Breast epithelium (tissue), 4 donors: ENCODE results near the gene DDX47. TPM values are rescaled to one million over a fixed set of nuclear protein-coding genes. Genes with fewer than 3 reads are reported as not detected.
"Not testable (repeated sequence)": the region's sequence is repeated elsewhere in the genome, so short reads cannot be mapped to it uniquely, and the experiment has no call there.

ENCODE experiments used
- DNase-seq, 2 donors: peaks; one replicate each; pipeline ENCODE4 v3.0.0-alpha.2; 2019; ENCODE audit warnings: low spot score in 2 of 2
- H3K27ac ChIP-seq, 2 donors: fragments of 200-600 bp; sonication (generic) in 1 of 2; one replicate each; pipeline ENCODE4 v1.5.1; 2016 to 2019; ENCODE audit warnings: mild to moderate bottlenecking in 1 of 2
- H3K27me3 ChIP-seq, 2 donors: fragments of 200-600 bp; sonication (generic) in 1 of 2; one replicate each; pipeline versions ENCODE4 v1.5.1 to v1.6.0; 2017 to 2019; ENCODE audit warnings: control low read depth in 1 of 2, mild to moderate bottlenecking in 1 of 2
- H3K36me3 ChIP-seq: fragments of 200-600 bp; one replicate; pipeline ENCODE4 v1.5.1; 2019
- H3K4me1 ChIP-seq, 2 donors: fragments of 200-600 bp; sonication (generic); one replicate each; pipeline ENCODE4 v1.5.1; 2016 to 2019; ENCODE audit warnings: control low read depth in 1 of 2
- H3K4me3 ChIP-seq, 3 donors: fragments of 200-600 bp; sonication (generic); 1 replicate in 2 of 3; 2 replicates in 1 of 3; pipeline ENCODE4 v1.5.1; 2016 to 2019; ENCODE audit warnings: mild to moderate bottlenecking in 3 of 3, moderate library complexity in 2 of 3
- H3K9me3 ChIP-seq, 2 donors: fragments of 200-600 bp; sonication (generic) in 1 of 2; one replicate each; pipeline ENCODE4 v1.5.1; 2016 to 2019; ENCODE audit warnings: control low read depth in 1 of 2
- CTCF ChIP-seq, 3 donors: fragments of 450-650 bp; IDR thresholded peaks; one replicate each; pipeline ENCODE4 v1.5.1; 2016 to 2017; ENCODE audit warnings: antibody characterized with exemption in 3 of 3, mild to moderate bottlenecking in 3 of 3, moderate library complexity in 3 of 3
- POLR2A ChIP-seq: fragments of 450-650 bp; IDR thresholded peaks from one replicate; pipeline ENCODE4 v1.6.1; 2016; ENCODE audit warnings: antibody characterized with exemption, mild to moderate bottlenecking, moderate library complexity
- POLR2AphosphoS5 ChIP-seq, 3 donors: sonication (generic); formaldehyde crosslinking; IDR thresholded peaks; one replicate each; pipeline ENCODE4 v1.6.1; 2017; ENCODE audit warnings: antibody characterized with exemption in 3 of 3
- intact Hi-C: fragments of 100-400 bp; cut with DNase I; formaldehyde crosslinking; loops from one replicate; pipeline ENCODE4 v1.15.1; 2023; ENCODE audit warnings: low total_unique reads
- total RNA-seq, 3 donors: library from RNA; depleted of rRNA; stranded (reverse); fragments of >200 nt; gene quantifications; one replicate each; pipeline ENCODE4 v1.1.0, GENCODE V29; 2016

DDX47 gene
- total RNA-seq, 3 donors from 2014 or later, result 44.8 to 81.1 (median 60.0) TPM

DNA sequence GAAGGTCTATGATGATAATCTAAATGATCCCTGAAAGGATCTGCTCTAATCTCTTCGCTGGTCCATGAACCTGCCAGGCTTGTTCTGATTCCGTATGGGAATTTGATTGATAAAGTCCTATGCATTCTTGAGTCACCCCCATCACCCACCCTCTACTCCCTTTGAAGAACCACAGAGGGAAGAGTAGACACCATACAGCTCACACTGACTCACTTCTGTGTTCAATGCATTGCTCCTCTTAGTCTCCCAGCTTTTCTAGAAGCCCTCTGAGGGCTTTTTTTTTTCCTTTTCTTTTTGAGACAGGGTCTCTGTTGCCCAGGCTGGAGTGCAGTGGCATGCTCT, 59.8 kb downstream of the DDX47 start:
- TF ChIP-seq CTCF (IDR thresholded peaks at IDR 0.05) (no peak), POLR2AphosphoS5 (IDR thresholded peaks at IDR 0.05) (no peak), POLR2A (no peak)
- Histone ChIP-seq H3K36me3 (no peaks in the 10 kb centered on the region), H3K9me3 (no peaks in the 10 kb centered on the region), H3K27me3 (no peaks in the 10 kb centered on the region), H3K4me3 (no peak overlapping the region), H3K4me1 (no peaks in the 10 kb centered on the region), H3K27ac (peak overlapping the region; percentile 65 to 81)
- intact Hi-C loops, result no loop called here
- no peak for DNase-seq

- Histone ChIP-seq H3K9me3 (no peaks in the 10 kb centered on the region), H3K36me3 (no peaks in the 10 kb centered on the region), H3K4me3 (no peak overlapping the region), H3K4me1 (no peaks in the 10 kb centered on the region), H3K27me3 (no peaks in the 10 kb centered on the region), H3K27ac (no peak overlapping the region)
- TF ChIP-seq POLR2AphosphoS5 (IDR thresholded peaks at IDR 0.05) (no peak), CTCF (IDR thresholded peaks at IDR 0.05) (no peak), POLR2A (no peak)
- intact Hi-C loops, result no loop called here
- DNase-seq, result no peak
Measured at GRCh38 chr12:12874029-12874428, 60.9 kb downstream of the DDX47 start.

- intact Hi-C loops, H3K36me3 ChIP-seq, H3K4me1 ChIP-seq, H3K27me3 ChIP-seq, H3K9me3 ChIP-seq, DNase-seq, H3K4me3 ChIP-seq, H3K27ac ChIP-seq: not testable (repeated sequence)
Measured at GRCh38 chr12:12875301-12875700, 62.2 kb downstream of the DDX47 start.

DNA sequence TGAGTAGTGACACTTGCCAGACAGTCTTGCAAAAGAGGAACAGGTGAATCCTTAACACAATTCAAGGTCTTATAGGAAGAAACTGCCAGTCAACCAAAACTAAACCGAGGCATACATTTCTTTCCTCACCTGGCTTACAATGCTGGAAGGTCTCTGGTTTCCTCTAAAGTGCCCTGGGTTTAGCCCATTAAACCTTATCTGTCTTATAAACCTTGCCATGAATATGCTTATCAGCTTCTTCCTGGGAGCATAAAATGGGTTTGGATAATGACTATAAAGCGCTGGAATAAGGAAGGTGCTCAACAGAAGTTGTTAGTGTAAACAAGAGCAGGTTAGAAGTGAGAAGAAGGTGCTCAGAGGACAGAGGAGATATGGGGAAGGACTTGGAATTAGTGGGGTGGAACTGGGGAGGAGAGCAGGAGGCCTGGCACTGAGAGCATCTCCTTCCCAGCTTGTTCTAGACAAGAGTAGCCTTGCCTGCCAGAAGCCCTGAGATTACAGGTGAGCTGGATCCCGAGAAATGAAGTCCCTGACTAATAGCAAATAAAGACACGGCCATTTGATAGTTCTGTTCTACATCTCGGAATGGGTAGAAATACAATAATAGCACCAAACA, 64.1 kb downstream of the DDX47 start:
- Histone ChIP-seq H3K27me3 (no peaks in the 10 kb centered on the region), H3K9me3 (no peaks in the 10 kb centered on the region), H3K27ac (peak overlapping the region; percentile 16 to 38), H3K36me3 (no peaks in the 10 kb centered on the region), H3K4me1 (no peaks in the 10 kb centered on the region), H3K4me3 (no peak overlapping the region)
- intact Hi-C loops, result no loop called here
- TF ChIP-seq POLR2A (no peak), CTCF (IDR thresholded peaks at IDR 0.05) (no peak), POLR2AphosphoS5 (IDR thresholded peaks at IDR 0.05) (no peak)
- no peak for DNase-seq

DNA sequence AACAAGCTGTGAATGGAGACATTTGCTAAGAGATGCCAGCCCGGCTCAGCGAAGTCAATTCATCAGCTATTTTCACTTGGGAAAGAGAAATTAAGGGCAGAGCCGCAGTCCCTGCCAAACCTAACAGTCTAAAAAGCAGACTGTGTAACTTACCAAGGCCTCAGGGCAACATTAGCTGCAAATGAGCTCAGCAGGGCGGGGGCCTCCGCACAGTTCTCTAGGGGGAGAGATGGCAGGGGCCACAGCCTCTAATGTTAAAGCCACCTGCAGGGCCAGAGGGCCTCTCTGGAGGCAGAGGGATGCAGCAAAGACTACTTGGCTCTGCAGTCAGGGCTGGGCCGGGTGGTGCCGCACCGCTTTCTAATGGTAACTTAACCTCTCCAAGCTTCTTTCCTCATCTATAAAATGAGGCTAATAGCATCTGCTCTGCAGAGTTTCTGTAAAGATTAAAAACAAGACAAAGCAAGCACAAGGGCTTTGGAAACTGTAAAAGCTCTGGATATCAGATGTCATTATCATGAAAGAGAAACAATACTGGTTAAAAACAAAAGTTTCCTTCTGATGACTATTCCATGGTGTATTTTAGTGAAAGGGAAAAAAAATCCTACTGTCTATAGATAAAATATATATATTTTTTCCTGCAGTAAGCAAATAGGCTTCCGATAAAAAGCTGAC, 64.8 kb downstream of the DDX47 start:
- H3K9me3 ChIP-seq, result no peaks in the 10 kb centered on the region
- no peaks in the 10 kb centered on the region for H3K4me1 ChIP-seq
- no peaks in the 10 kb centered on the region for H3K27me3 ChIP-seq
- DNase-seq, result no peak
- peak overlapping the region; percentile 16 to 38 for H3K27ac ChIP-seq
- intact Hi-C loops, result no loop called here
- H3K4me3 ChIP-seq, result no peak overlapping the region
- no peaks in the 10 kb centered on the region for H3K36me3 ChIP-seq
- TF ChIP-seq CTCF (IDR thresholded peaks at IDR 0.05), result no peak
- TF ChIP-seq POLR2A, result no peak
- no peak for TF ChIP-seq POLR2AphosphoS5 (IDR thresholded peaks at IDR 0.05)

Other genes with a start within 250 kb of the DDX47 start
- gene CREBL2, start 201.5 kb upstream of the DDX47 start, total RNA-seq, result 10 to 100 TPM; 55.7 to 87.4 (median 84.2) TPM
- gene GPR19, start 117.2 kb upstream of the DDX47 start, total RNA-seq, result under 1 TPM in 2 of 3 donors, not detected in 1; 0.33 to 0.59 TPM
- gene CDKN1B, start 96.0 kb upstream of the DDX47 start, total RNA-seq, result 100 to 1,000 TPM in 1 of 3 donors, 10 to 100 TPM in 2; 45.0 to 113 (median 100.0) TPM
- 100 to 1,000 TPM in 1 of 3 donors, 10 to 100 TPM in 2; 26.7 to 236 (median 41.4) TPM for gene APOLD1, start 27.7 kb upstream of the DDX47 start, total RNA-seq
- 10 to 100 TPM; 10.9 to 40.1 (median 21.6) TPM for gene GPRC5A, start 78.2 kb downstream of the DDX47 start, total RNA-seq
- gene GPRC5D, start 138.8 kb downstream of the DDX47 start, total RNA-seq, result not detected
- gene HEBP1, start 186.9 kb downstream of the DDX47 start, total RNA-seq, result 10 to 100 TPM; 36.4 to 64.5 (median 39.7) TPM
- gene FAM234B, start 231.0 kb downstream of the DDX47 start, total RNA-seq, result 10 to 100 TPM in 2 of 3 donors, 1 to 10 TPM in 1; 4.6 to 21.4 (median 16.4) TPM